SK-N-SH treated with all-trans-retinoic acid at 6 μM for 48 hours (cell line): ENCODE measurements around the gene YWHAE.

Experiments used
- ATAC-seq: fragments of 200-7000 bp; cut with Tn5 transposase; 3 replicates; pipeline ENCODE4 v1.9.1; 2020; ENCODE audit warnings: mild to moderate bottlenecking, moderate library complexity
- ARNTL ChIP-seq: fragments of 450-650 bp; formaldehyde crosslinking; IDR thresholded peaks from 2 replicates; pipeline ENCODE4 v1.5.0; 2020; ENCODE audit warnings: low read depth, mild to moderate bottlenecking, moderate library complexity, borderline replicate concordance
- BACH2 ChIP-seq: fragments of 250-450 bp; sonication (Bioruptor Pico); IDR thresholded peaks from 2 replicates; pipeline ENCODE4 v1.9.0; 2021; ENCODE audit warnings: mild to moderate bottlenecking, borderline replicate concordance
- ESRRG ChIP-seq: fragments of 250-450 bp; sonication (Bioruptor Pico); IDR thresholded peaks from 2 replicates; pipeline ENCODE4 v1.6.1; 2021; ENCODE audit warnings: mild to moderate bottlenecking
- GLIS3 ChIP-seq: fragments of 250-450 bp; sonication (Bioruptor Pico); IDR thresholded peaks from 2 replicates; pipeline ENCODE4 v1.5.0; 2020; ENCODE audit warnings: mild to moderate bottlenecking, moderate library complexity
- ISL1 ChIP-seq: fragments of 250-450 bp; sonication (Bioruptor Pico); IDR thresholded peaks from 2 replicates; pipeline ENCODE4 v2.1.2; 2022; ENCODE audit warnings: mild to moderate bottlenecking, moderate library complexity
- OSR1 ChIP-seq: fragments of 250-450 bp; sonication (Bioruptor Pico); IDR thresholded peaks from 2 replicates; pipeline ENCODE4 v1.8.0; 2022; ENCODE audit warnings: moderate library complexity, mild to moderate bottlenecking, inconsistent platforms
- POU6F1 ChIP-seq: fragments of 250-450 bp; sonication (Bioruptor Pico); IDR thresholded peaks from 2 replicates; pipeline ENCODE4 v1.8.0; 2021; ENCODE audit warnings: low read depth, mild to moderate bottlenecking, moderate library complexity, borderline replicate concordance
- PPARA ChIP-seq: fragments of 250-450 bp; sonication (Bioruptor Pico); IDR thresholded peaks from 2 replicates; pipeline ENCODE4 v1.5.0; 2020; ENCODE audit warnings: mild to moderate bottlenecking, borderline replicate concordance
- SNAI2 ChIP-seq: fragments of 250-450 bp; sonication (Bioruptor Pico); IDR thresholded peaks from 2 replicates; pipeline ENCODE4 v1.5.0; 2020; ENCODE audit warnings: mild to moderate bottlenecking, moderate library complexity
- TCF4 ChIP-seq: fragments of 250-450 bp; sonication (Bioruptor Pico); IDR thresholded peaks from 2 replicates; pipeline ENCODE4 v1.8.0; 2021; ENCODE audit warnings: mild to moderate bottlenecking, moderate library complexity, borderline replicate concordance
- TSHZ2 ChIP-seq: fragments of 250-450 bp; sonication (Bioruptor Pico); IDR thresholded peaks from 2 replicates; pipeline ENCODE4 v1.5.0; 2020; ENCODE audit warnings: mild to moderate bottlenecking, moderate library complexity
- ZC3H10 ChIP-seq: fragments of 250-450 bp; sonication (Bioruptor Pico); IDR thresholded peaks from 2 replicates; pipeline ENCODE4 v1.5.1; 2021; ENCODE audit warnings: mild to moderate bottlenecking, moderate library complexity
- ZFP3 ChIP-seq: fragments of 250-450 bp; sonication (Bioruptor Pico); IDR thresholded peaks from 2 replicates; pipeline ENCODE4 v1.5.0; 2020; ENCODE audit warnings: mild to moderate bottlenecking, moderate library complexity
- ZFP30 ChIP-seq: fragments of 450-650 bp; formaldehyde crosslinking; IDR thresholded peaks from 2 replicates; pipeline ENCODE4 v1.5.0; 2022; ENCODE audit warnings: mild to moderate bottlenecking, moderate library complexity
- ZNF70 ChIP-seq: fragments of 450-650 bp; formaldehyde crosslinking; IDR thresholded peaks from 2 replicates; pipeline ENCODE4 v1.5.0; 2020; ENCODE audit warnings: mild to moderate bottlenecking, moderate library complexity
- TF ChIP-seq, protein P1 (sequence below): fragments of 250-450 bp; sonication (Bioruptor Pico); IDR thresholded peaks from 2 replicates; pipeline ENCODE4 v1.5.1; 2021; ENCODE audit warnings: mild to moderate bottlenecking, moderate library complexity
- TF ChIP-seq, protein P2 (sequence below): fragments of 250-450 bp; sonication (Bioruptor Pico); IDR thresholded peaks from 2 replicates; pipeline ENCODE4 v1.8.0; 2020; ENCODE audit warnings: mild to moderate bottlenecking, moderate library complexity, borderline replicate concordance

The YWHAE gene

GRCh38 chr17:1422885-1423284, 22.9 kb upstream of the YWHAE start (continued):
- TF ChIP-seq, protein P1, sequence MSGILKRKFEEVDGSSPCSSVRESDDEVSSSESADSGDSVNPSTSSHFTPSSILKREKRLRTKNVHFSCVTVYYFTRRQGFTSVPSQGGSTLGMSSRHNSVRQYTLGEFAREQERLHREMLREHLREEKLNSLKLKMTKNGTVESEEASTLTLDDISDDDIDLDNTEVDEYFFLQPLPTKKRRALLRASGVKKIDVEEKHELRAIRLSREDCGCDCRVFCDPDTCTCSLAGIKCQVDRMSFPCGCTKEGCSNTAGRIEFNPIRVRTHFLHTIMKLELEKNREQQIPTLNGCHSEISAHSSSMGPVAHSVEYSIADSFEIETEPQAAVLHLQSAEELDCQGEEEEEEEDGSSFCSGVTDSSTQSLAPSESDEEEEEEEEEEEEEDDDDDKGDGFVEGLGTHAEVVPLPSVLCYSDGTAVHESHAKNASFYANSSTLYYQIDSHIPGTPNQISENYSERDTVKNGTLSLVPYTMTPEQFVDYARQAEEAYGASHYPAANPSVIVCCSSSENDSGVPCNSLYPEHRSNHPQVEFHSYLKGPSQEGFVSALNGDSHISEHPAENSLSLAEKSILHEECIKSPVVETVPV (CRISPR knock-in tag), result no peak
- TF ChIP-seq ARNTL (CRISPR knock-in tag) (no peak), ESRRG (CRISPR knock-in tag) (no peak), ZFP3 (CRISPR knock-in tag) (no peak), ISL1 (CRISPR knock-in tag) (no peak), POU6F1 (no peak), PPARA (CRISPR knock-in tag) (no peak), ZC3H10 (no peak), GLIS3 (no peak), TCF4 (CRISPR knock-in tag) (no peak)

DNA sequence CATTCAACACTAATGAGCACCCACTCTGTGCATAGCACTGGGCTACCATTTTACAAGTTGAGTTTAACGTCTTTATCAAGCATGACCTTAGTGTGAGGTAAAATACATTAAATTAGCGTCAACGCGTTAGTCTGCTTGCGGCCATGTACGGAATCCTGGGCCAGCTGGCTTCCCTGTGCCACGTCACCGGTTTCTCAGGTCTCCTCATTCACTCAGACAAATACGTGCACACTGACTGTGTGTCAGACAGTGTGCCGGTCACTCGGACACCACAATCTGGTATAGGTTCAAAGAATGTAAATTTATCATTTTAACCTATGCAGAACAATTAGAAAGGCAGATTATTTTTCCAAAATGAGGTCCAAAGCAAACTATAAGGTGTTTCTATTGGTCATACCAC, 21.4 kb upstream of the YWHAE start:
- TF ChIP-seq, protein P2, sequence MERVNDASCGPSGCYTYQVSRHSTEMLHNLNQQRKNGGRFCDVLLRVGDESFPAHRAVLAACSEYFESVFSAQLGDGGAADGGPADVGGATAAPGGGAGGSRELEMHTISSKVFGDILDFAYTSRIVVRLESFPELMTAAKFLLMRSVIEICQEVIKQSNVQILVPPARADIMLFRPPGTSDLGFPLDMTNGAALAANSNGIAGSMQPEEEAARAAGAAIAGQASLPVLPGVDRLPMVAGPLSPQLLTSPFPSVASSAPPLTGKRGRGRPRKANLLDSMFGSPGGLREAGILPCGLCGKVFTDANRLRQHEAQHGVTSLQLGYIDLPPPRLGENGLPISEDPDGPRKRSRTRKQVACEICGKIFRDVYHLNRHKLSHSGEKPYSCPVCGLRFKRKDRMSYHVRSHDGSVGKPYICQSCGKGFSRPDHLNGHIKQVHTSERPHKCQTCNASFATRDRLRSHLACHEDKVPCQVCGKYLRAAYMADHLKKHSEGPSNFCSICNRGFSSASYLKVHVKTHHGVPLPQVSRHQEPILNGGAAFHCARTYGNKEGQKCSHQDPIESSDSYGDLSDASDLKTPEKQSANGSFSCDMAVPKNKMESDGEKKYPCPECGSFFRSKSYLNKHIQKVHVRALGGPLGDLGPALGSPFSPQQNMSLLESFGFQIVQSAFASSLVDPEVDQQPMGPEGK, result no peak
- TF ChIP-seq ZFP3 (CRISPR knock-in tag) (no peak), ZFP30 (CRISPR knock-in tag) (no peak), OSR1 (no peak), ISL1 (CRISPR knock-in tag) (no peak), ZNF70 (CRISPR knock-in tag) (no peak), TCF4 (CRISPR knock-in tag) (no peak), ZC3H10 (no peak), ARNTL (CRISPR knock-in tag) (no peak)
- TF ChIP-seq, protein P1 (CRISPR knock-in tag), result no peak
- ATAC-seq, result no peak

DNA sequence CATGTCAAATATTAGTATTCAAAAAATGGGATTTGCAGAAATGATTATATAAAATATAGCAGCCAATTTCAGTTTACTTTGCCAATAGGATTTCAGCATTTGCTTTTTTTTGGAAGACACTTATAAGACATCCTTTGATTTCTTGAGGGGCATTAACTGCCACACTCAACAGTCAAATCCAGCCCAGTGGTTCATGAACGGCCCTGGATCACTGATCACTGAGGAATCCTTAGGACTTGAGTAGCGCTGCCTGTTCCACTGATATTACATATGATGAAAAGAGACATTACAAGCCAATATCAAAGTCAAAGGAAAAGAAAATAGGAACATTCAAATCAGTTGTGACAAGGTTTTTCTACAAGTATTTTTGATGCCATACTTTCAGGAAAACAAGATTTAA, 21.0 kb upstream of the YWHAE start:
- ATAC-seq, result no peak
- TF ChIP-seq, protein P2, result no peak
- TF ChIP-seq ZFP30 (CRISPR knock-in tag) (no peak), ZNF70 (CRISPR knock-in tag) (no peak), PPARA (CRISPR knock-in tag) (no peak), SNAI2 (CRISPR knock-in tag) (no peak), BACH2 (CRISPR knock-in tag) (no peak), TSHZ2 (CRISPR knock-in tag) (no peak), ISL1 (CRISPR knock-in tag) (no peak)
